Gastrocnemius medialis (tissue), 4 donors: Measurements from ENCODE around the gene HYAL3. TPM values are rescaled to one million over a fixed set of nuclear protein-coding genes. Genes with fewer than 3 reads are reported as not detected.

Experiments used
- ATAC-seq, 2 donors: fragments of 150-250 bp; one replicate each; pipeline ENCODE4 v1.9.1; 2016
- DNase-seq, 2 donors: peaks; one replicate each; pipeline ENCODE4 v3.0.0-alpha.2; 2019
- H3K27ac ChIP-seq, 4 donors: fragments of 200-600 bp; sonication (generic); 1 replicate in 1 of 4; 2 replicates in 3 of 4; pipeline ENCODE4 v1.5.1; 2016 to 2018; ENCODE audit warnings: mild to moderate bottlenecking in 2 of 4, moderate library complexity in 1 of 4
- H3K27me3 ChIP-seq, 3 donors: fragments of 200-600 bp; sonication (generic) in 2 of 3; 1 replicate in 1 of 3; 2 replicates in 2 of 3; pipeline versions ENCODE4 v1.5.1 to v1.6.0; 2016 to 2019; ENCODE audit warnings: mild to moderate bottlenecking in 1 of 3, moderate library complexity in 1 of 3
- H3K36me3 ChIP-seq, 2 donors: fragments of 200-600 bp; sonication (generic) in 1 of 2; one replicate each; pipeline ENCODE4 v1.5.1; 2017 to 2018
- H3K4me1 ChIP-seq, 2 donors: fragments of 200-600 bp; sonication (generic) in 1 of 2; one replicate each; pipeline ENCODE4 v1.5.1; 2016 to 2017; ENCODE audit warnings: mild to moderate bottlenecking in 2 of 2
- H3K4me3 ChIP-seq, 4 donors: fragments of 200-600 bp; sonication (generic) in 3 of 4; 1 replicate in 1 of 4; 2 replicates in 3 of 4; pipeline ENCODE4 v1.5.1; 2016 to 2019; ENCODE audit warnings: mild to moderate bottlenecking in 2 of 4
- H3K9me3 ChIP-seq, 3 donors: fragments of 200-600 bp; sonication (generic) in 2 of 3; 1 replicate in 1 of 3; 2 replicates in 2 of 3; pipeline ENCODE4 v1.5.1; 2016 to 2019
- POLR2A ChIP-seq, 2 donors: fragments of 450-650 bp; IDR thresholded peaks; one replicate each; pipeline ENCODE4 v1.6.1; 2017; ENCODE audit warnings: antibody characterized with exemption in 2 of 2, mild to moderate bottlenecking in 2 of 2, moderate library complexity in 2 of 2
- in situ Hi-C, 4 donors: fragments of 200-750 bp; cut with MboI; loops; one replicate each; pipeline versions ENCODE4 v1.15.0 to v1.8.0; 2017; ENCODE audit warnings: low sequenced_read_pairs in 4 of 4
- intact Hi-C: fragments of 100-400 bp; cut with DNase I; formaldehyde crosslinking; loops from one replicate; pipeline ENCODE4 v1.15.1; 2023; ENCODE audit warnings: low total_unique reads
- total RNA-seq, 4 donors: library from RNA; depleted of rRNA; stranded (reverse); fragments of >200 nt; gene quantifications; one replicate each; pipeline versions ENCODE4 v1.1.0 to v1.2.3, GENCODE V29; 2016
- TF ChIP-seq, protein P1 (sequence below), 5 experiments: fragments of 450-650 bp in 3 of 5; fragments of 200-600 bp in 2 of 5; sonication (generic) in 2 of 5; IDR thresholded peaks in 4 of 5; conservative IDR thresholded peaks in 1 of 5; 1 replicate in 4 of 5; 2 replicates in 1 of 5; pipeline ENCODE4 v1.5.1; 2016 to 2019; ENCODE audit warnings: antibody characterized with exemption in 5 of 5, mild to moderate bottlenecking in 3 of 5, moderate library complexity in 3 of 5

HYAL3 gene
- total RNA-seq, 4 donors from 2014 or later: 1.1 to 2.3 (median 1.2) TPM; not detected in 1

DNA sequence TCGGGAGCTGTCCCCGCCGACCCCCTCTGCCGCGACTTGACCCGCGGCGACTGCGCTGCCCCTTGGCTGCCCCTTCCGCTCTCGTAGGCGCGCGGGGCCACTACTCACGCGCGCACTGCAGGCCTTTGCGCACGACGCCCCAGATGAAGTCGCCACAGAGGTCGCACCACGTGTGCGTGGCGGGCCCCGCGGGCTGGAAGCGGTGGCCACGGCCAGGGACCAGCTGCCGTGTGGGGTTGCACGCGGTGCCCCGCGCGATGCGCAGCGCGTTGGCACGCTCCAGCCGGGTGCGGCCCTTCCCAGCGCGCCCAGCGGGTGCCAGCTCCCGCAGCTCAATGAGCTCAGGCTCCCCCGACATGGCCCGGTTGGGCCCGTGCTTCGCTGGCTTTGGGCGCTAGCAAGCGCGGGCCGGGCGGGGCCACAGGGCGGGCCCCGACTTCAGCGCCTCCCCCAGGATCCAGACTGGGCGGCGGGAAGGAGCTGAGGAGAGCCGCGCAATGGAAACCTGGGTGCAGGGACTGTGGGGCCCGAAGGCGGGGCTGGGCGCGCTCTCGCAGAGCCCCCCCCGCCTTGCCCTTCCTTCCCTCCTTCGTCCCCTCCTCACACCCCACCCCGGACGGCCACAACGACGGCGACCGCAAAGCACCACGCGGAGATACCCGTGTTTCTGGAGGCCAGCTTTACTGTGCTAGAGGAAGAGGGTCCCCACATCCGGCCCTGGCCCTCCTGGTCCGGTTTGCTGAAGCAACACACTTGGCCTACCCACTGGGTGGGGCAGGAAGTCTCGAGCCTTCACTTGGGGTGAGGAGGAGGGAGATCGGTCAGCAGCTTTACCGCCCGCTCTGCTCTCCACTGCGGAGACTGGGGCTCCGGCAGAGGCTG, 41.5 kb upstream of the HYAL3 start, which contains the start of gene RASSF1:
Gene RASSF1, minus strand, starts transcription at position 389 of the 882 bp plus-strand sequence. Its CDS starts 31 bp downstream, at position 358.
- H3K4me3 ChIP-seq: peak within 1 kb of the TSS; percentile 38 to 58 (median 52)
- H3K4me1 ChIP-seq: peaks cover 14 to 43% of the 10 kb centered on the region in 2 donors
- in situ Hi-C loops (loop anchor here in 1 of 4 donors (10.0 kb wide), 1 partner anchor 204 kb away; no protein-coding TSS in a partner anchor), intact Hi-C loops (no loop called here)
- TF ChIP-seq, protein P1, sequence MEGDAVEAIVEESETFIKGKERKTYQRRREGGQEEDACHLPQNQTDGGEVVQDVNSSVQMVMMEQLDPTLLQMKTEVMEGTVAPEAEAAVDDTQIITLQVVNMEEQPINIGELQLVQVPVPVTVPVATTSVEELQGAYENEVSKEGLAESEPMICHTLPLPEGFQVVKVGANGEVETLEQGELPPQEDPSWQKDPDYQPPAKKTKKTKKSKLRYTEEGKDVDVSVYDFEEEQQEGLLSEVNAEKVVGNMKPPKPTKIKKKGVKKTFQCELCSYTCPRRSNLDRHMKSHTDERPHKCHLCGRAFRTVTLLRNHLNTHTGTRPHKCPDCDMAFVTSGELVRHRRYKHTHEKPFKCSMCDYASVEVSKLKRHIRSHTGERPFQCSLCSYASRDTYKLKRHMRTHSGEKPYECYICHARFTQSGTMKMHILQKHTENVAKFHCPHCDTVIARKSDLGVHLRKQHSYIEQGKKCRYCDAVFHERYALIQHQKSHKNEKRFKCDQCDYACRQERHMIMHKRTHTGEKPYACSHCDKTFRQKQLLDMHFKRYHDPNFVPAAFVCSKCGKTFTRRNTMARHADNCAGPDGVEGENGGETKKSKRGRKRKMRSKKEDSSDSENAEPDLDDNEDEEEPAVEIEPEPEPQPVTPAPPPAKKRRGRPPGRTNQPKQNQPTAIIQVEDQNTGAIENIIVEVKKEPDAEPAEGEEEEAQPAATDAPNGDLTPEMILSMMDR (IDR thresholded peaks at IDR 0.05 in 4 of 5, conservative IDR thresholded peaks at IDR 0.05 in 1 of 5): no peak
- peak; percentile 61 to 74 for TF ChIP-seq POLR2A (IDR thresholded peaks at IDR 0.05)
- H3K36me3 ChIP-seq: no peaks in the 10 kb centered on the region
- no peaks in the 10 kb centered on the region for H3K9me3 ChIP-seq
- DNase-seq (peak; percentile 38 to 55), ATAC-seq (no peak)
- H3K27ac ChIP-seq: peak within 1 kb of the TSS; percentile 89 to 98 (median 97)
- no peaks in the 10 kb centered on the region for H3K27me3 ChIP-seq

DNA sequence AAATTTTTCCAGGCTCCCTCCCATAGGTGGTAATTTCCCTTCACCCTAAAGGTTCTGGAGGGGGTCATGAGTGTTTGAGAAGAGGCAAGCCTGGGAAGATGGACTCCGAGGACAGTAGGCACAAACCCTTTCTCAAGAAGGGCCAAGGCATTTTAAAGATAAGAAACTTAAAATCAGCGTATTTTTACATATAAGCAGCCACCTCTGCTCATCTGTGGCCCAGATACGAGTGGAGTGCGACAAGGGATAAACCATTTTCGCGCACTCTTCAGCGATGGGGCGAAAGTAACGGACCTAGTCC, 40.9 kb upstream of the HYAL3 start:
- DNase-seq: no peak
- intact Hi-C loops (no loop called here), in situ Hi-C loops (loop anchor here in 1 of 4 donors (10.0 kb wide), 1 partner anchor 205 kb away; no protein-coding TSS in a partner anchor)
- no peak for ATAC-seq
- H3K27me3 ChIP-seq: no peaks in the 10 kb centered on the region
- H3K4me3 ChIP-seq: peak overlapping the region; percentile 38 to 58 (median 52)
- no peaks in the 10 kb centered on the region for H3K36me3 ChIP-seq
- no peaks in the 10 kb centered on the region for H3K9me3 ChIP-seq
- H3K27ac ChIP-seq: peak overlapping the region; percentile 89 to 98 (median 97)
- no peak for TF ChIP-seq POLR2A (IDR thresholded peaks at IDR 0.05)
- TF ChIP-seq, protein P1 (IDR thresholded peaks at IDR 0.05 in 4 of 5, conservative IDR thresholded peaks at IDR 0.05 in 1 of 5): no peak
- H3K4me1 ChIP-seq: peaks cover 20 to 44% of the 10 kb centered on the region in 2 donors

DNA sequence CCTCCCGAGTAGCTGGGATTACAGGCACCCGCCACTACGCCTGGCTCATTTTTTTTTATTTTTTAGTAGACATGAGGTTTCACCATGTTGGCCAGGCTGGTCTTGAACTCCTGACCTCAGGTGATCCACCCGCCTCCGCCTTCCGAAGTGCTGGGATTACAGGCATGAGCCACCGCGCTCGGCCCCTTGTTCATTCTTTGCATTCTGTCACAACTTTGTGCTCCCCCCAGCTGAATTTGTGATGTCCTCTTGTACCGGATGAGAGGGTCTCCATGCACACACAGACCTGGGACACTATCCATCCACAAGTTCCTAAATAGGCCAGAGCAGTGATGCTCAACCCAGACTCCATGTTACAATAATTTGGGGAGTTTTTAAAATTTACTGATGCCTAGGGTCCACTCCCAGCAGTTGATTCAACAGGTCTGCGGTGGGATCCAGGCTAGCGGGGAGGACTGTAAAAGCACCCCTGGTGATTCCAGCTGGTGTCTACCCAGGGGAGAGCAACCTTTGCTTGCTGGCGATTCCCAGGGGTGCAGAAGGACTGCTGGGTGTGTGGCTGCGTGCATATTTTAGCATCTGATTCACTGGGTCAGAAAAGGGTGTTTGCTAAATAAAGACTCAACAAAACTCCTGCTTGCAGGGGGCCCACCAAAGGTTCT, 40.4 kb upstream of the HYAL3 start:
- no peak for TF ChIP-seq POLR2A (IDR thresholded peaks at IDR 0.05)
- TF ChIP-seq, protein P1 (IDR thresholded peaks at IDR 0.05 in 4 of 5, conservative IDR thresholded peaks at IDR 0.05 in 1 of 5): no peak
- ATAC-seq (no peak), DNase-seq (no peak)
- Histone ChIP-seq H3K4me3 (peak overlapping the region; percentile 38 to 58 (median 52)), H3K27ac (peak overlapping the region; percentile 89 to 98 (median 97)), H3K27me3 (no peaks in the 10 kb centered on the region), H3K9me3 (no peaks in the 10 kb centered on the region), H3K4me1 (peaks cover 24 to 49% of the 10 kb centered on the region in 2 donors), H3K36me3 (no peaks in the 10 kb centered on the region)
- intact Hi-C loops: no loop called here
- in situ Hi-C loops: loop anchor here in 1 of 4 donors (10.0 kb wide), 1 partner anchor 205 kb away; no protein-coding TSS in a partner anchor

DNA sequence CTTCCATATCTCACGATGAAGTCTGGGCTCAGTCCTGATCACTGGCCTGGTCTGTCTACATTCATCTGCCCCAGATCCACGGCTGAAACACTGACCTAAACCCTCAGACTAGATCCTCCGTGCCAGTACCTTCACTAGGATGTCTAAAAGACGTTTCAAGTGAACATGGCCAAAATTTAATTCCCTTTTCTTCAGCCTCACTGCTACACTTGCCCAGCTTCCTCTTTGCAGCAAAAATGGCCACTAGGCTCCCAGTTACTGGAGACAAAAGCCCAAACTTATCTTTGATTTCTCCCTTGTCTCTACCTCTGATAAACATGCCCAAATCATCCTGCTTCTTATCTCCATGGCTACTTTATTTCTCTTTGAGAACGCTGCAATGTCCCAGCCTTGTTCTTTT, 39.8 kb upstream of the HYAL3 start:
- Histone ChIP-seq H3K27ac (peak overlapping the region; percentile 89 to 98 (median 97)), H3K36me3 (no peaks in the 10 kb centered on the region), H3K4me3 (peak overlapping the region in 1 of 4 donors; percentile 75), H3K9me3 (no peaks in the 10 kb centered on the region), H3K4me1 (peaks cover 31 to 54% of the 10 kb centered on the region in 2 donors), H3K27me3 (no peaks in the 10 kb centered on the region)
- intact Hi-C loops: no loop called here
- no peak for DNase-seq
- in situ Hi-C loops: no loop called here
- no peak for ATAC-seq
- TF ChIP-seq, protein P1 (IDR thresholded peaks at IDR 0.05 in 4 of 5, conservative IDR thresholded peaks at IDR 0.05 in 1 of 5): no peak
- TF ChIP-seq POLR2A (IDR thresholded peaks at IDR 0.05): no peak
